Activated CD8-positive, alpha-beta memory T cell treated with anti-CD3 and anti-CD28 coated beads, Interleukin-2, amount 10 ng/mL, durations not matched to agents 7 days and 5 days (primary cell): ENCODE measurements around the gene NXPH4. TPM values are rescaled to one million over a fixed set of nuclear protein-coding genes. Genes with fewer than 3 reads are reported as not detected.

ENCODE experiments used
- ATAC-seq: fragments of 150-1000 bp; cut with Tn5 transposase; one replicate; pipeline ENCODE4 v1.10.0; 2021; ENCODE audit warnings: moderate library complexity
- CTCF ChIA-PET: fragments of 350-600 bp; sonication (Branson Sonifier 250); formaldehyde crosslinking; loops from one replicate; lab custom pipeline; 2021; ENCODE audit warnings: antibody characterized with exemption; lab: Charles Lee
- DNase-seq: peaks from one replicate; pipeline ENCODE4 v3.0.0-alpha.2; 2020
- H3K27ac Mint-ChIP-seq: one replicate; pipeline ENCODE4 v1.8.0; 2021; ENCODE audit warnings: mild to moderate bottlenecking, mixed read lengths
- H3K27me3 Mint-ChIP-seq: one replicate; pipeline ENCODE4 v1.8.0; 2021; ENCODE audit warnings: mixed read lengths
- H3K36me3 Mint-ChIP-seq: one replicate; pipeline ENCODE4 v1.8.0; 2021; ENCODE audit warnings: mild to moderate bottlenecking, mixed read lengths
- H3K4me1 Mint-ChIP-seq: one replicate; pipeline ENCODE4 v1.8.0; 2021; ENCODE audit warnings: mixed read lengths
- H3K4me3 Mint-ChIP-seq: one replicate; pipeline ENCODE4 v1.8.0; 2021; ENCODE audit warnings: mild to moderate bottlenecking, moderate library complexity, mixed read lengths
- H3K9me3 Mint-ChIP-seq: one replicate; pipeline ENCODE4 v1.8.0; 2022; ENCODE audit warnings: low read depth, mixed read lengths
- total RNA-seq, 2 experiments: library from RNA; stranded (reverse); gene quantifications; one replicate each; pipeline ENCODE4 v1.2.3, GENCODE V29; 2021

The NXPH4 gene
- under 1 TPM; 0.58 to 0.68 TPM for total RNA-seq

GRCh38 chr12:57216014-57216911, at the start of gene NXPH4:
NXPH4 (plus strand) TSS chr12:57216794; CDS start chr12:57216970, 176 bp downstream.
- Mint-ChIP-seq H3K9me3 (no peaks in the 10 kb centered on the region), H3K27ac (no peak within 1 kb of the TSS), H3K4me1 (peaks cover 35% of the 10 kb centered on the region), H3K27me3 (peaks cover 67% of the 10 kb centered on the region), H3K36me3 (no peaks in the 10 kb centered on the region), H3K4me3 (peak within 1 kb of the TSS; percentile 52)
- CTCF ChIA-PET, result interaction anchor here (0.7 to 15.4 kb wide), 3 partner anchors 11 to 104 kb away, joined by 3 to 647 read pairs (median 248); partner anchors contain the start of genes SHMT2, STAC3 and STAT6
- peak; percentile 52 for DNase-seq
- ATAC-seq, result peak; percentile 34

- no peaks in the 10 kb centered on the region for H3K36me3 Mint-ChIP-seq
- H3K9me3 Mint-ChIP-seq, result no peaks in the 10 kb centered on the region
- H3K27me3 Mint-ChIP-seq, result no peaks in the 10 kb centered on the region
- CTCF ChIA-PET, result interaction anchor here (1.2 kb wide), 1 partner anchor 16 kb away, joined by 3 read pairs; no protein-coding TSS in a partner anchor
- no peak overlapping the region for H3K27ac Mint-ChIP-seq
- H3K4me1 Mint-ChIP-seq, result no peaks in the 10 kb centered on the region
- no peak for DNase-seq
- peak; percentile 46 for ATAC-seq
- no peak overlapping the region for H3K4me3 Mint-ChIP-seq
Observed at GRCh38 chr12:57166971-57167371, 49.6 kb upstream of the NXPH4 start.

GRCh38 chr12:57168058-57168457, 48.5 kb upstream of the NXPH4 start:
- DNase-seq (no peak), ATAC-seq (no peak)
- H3K36me3 Mint-ChIP-seq, result no peaks in the 10 kb centered on the region
- CTCF ChIA-PET, result interaction anchor here (1.3 kb wide), 1 partner anchor 44 kb away, joined by 3 read pairs; no protein-coding TSS in a partner anchor
- no peak overlapping the region for H3K27ac Mint-ChIP-seq
- H3K9me3 Mint-ChIP-seq, result no peaks in the 10 kb centered on the region
- no peaks in the 10 kb centered on the region for H3K4me1 Mint-ChIP-seq
- H3K4me3 Mint-ChIP-seq, result no peak overlapping the region
- no peaks in the 10 kb centered on the region for H3K27me3 Mint-ChIP-seq

- H3K27ac Mint-ChIP-seq, result no peak overlapping the region
- no peaks in the 10 kb centered on the region for H3K4me1 Mint-ChIP-seq
- no peaks in the 10 kb centered on the region for H3K9me3 Mint-ChIP-seq
- CTCF ChIA-PET, result interaction anchor here (1.3 kb wide), 1 partner anchor 163 kb away, joined by 3 read pairs; the partner anchor contains the start of gene ZBTB39
- no peaks in the 10 kb centered on the region for H3K27me3 Mint-ChIP-seq
- H3K4me3 Mint-ChIP-seq, result no peak overlapping the region
- H3K36me3 Mint-ChIP-seq, result no peaks in the 10 kb centered on the region
- ATAC-seq (no peak), DNase-seq (no peak)
Observed at GRCh38 chr12:57169046-57169795, 47.4 kb upstream of the NXPH4 start.

- CTCF ChIA-PET, result interaction anchor here (1.3 kb wide), 1 partner anchor 164 kb away, joined by 3 read pairs; the partner anchor contains the start of gene ZBTB39
- no peaks in the 10 kb centered on the region for H3K4me1 Mint-ChIP-seq
- no peak for ATAC-seq
- no peak overlapping the region for H3K27ac Mint-ChIP-seq
- no peak for DNase-seq
- H3K4me3 Mint-ChIP-seq, result no peak overlapping the region
- H3K27me3 Mint-ChIP-seq, result no peaks in the 10 kb centered on the region
- no peaks in the 10 kb centered on the region for H3K9me3 Mint-ChIP-seq
- H3K36me3 Mint-ChIP-seq, result no peaks in the 10 kb centered on the region
Observed at GRCh38 chr12:57169969-57170368, 46.6 kb upstream of the NXPH4 start.

GRCh38 chr12:57170408-57170807, 46.2 kb upstream of the NXPH4 start:
- no peaks in the 10 kb centered on the region for H3K9me3 Mint-ChIP-seq
- H3K4me3 Mint-ChIP-seq, result no peak overlapping the region
- H3K27ac Mint-ChIP-seq, result no peak overlapping the region
- CTCF ChIA-PET, result interaction anchor here (0.8 kb wide), 2 partner anchors 13 to 46 kb away, joined by 3 to 4 read pairs; no protein-coding TSS in a partner anchor
- H3K4me1 Mint-ChIP-seq, result no peaks in the 10 kb centered on the region
- no peak for ATAC-seq
- no peaks in the 10 kb centered on the region for H3K27me3 Mint-ChIP-seq
- no peaks in the 10 kb centered on the region for H3K36me3 Mint-ChIP-seq
- DNase-seq, result no peak

- Mint-ChIP-seq H3K4me3 (no peak overlapping the region), H3K9me3 (no peaks in the 10 kb centered on the region), H3K36me3 (no peaks in the 10 kb centered on the region), H3K27me3 (no peaks in the 10 kb centered on the region), H3K27ac (no peak overlapping the region), H3K4me1 (no peaks in the 10 kb centered on the region)
- no peak for ATAC-seq
- DNase-seq, result no peak
- CTCF ChIA-PET, result interaction anchor here (0.8 kb wide), 2 partner anchors 12 to 47 kb away, joined by 3 to 4 read pairs; no protein-coding TSS in a partner anchor
Observed at GRCh38 chr12:57170927-57171326, 45.7 kb upstream of the NXPH4 start.

GRCh38 chr12:57171668-57172067, 44.9 kb upstream of the NXPH4 start:
- DNase-seq, result no peak
- CTCF ChIA-PET, result interaction anchor here (1.6 to 5.8 kb wide), 2 partner anchors 13 to 46 kb away, joined by 4 to 88 read pairs; partner anchors contain the start of gene LRP1

GRCh38 chr12:57173089-57173488, 43.5 kb upstream of the NXPH4 start:
- peak; percentile 47 for DNase-seq
- no peak overlapping the region for H3K27ac Mint-ChIP-seq

More at GRCh38 chr12:57171668-57172067, 44.9 kb upstream of the NXPH4 start:
- Mint-ChIP-seq H3K36me3 (no peaks in the 10 kb centered on the region), H3K4me1 (no peaks in the 10 kb centered on the region), H3K4me3 (no peak overlapping the region), H3K27me3 (no peaks in the 10 kb centered on the region), H3K9me3 (no peaks in the 10 kb centered on the region), H3K27ac (no peak overlapping the region)
- ATAC-seq, result no peak

GRCh38 chr12:57173683-57174082, 42.9 kb upstream of the NXPH4 start:
- DNase-seq, result no peak

More at GRCh38 chr12:57173089-57173488, 43.5 kb upstream of the NXPH4 start:
- no peaks in the 10 kb centered on the region for H3K9me3 Mint-ChIP-seq
- H3K4me1 Mint-ChIP-seq, result no peaks in the 10 kb centered on the region
- no peaks in the 10 kb centered on the region for H3K36me3 Mint-ChIP-seq
- no peak overlapping the region for H3K4me3 Mint-ChIP-seq
- H3K27me3 Mint-ChIP-seq, result no peaks in the 10 kb centered on the region
- CTCF ChIA-PET, result interaction anchor here (0.7 to 5.8 kb wide), 9 partner anchors 10 to 95 kb away, joined by 3 to 88 read pairs (median 3); partner anchors contain the start of genes LRP1, NEMP1 and STAT6
- ATAC-seq, result peak; percentile 40

GRCh38 chr12:57175428-57176138, 41.0 kb upstream of the NXPH4 start:
- H3K27ac Mint-ChIP-seq, result no peak overlapping the region
- no peaks in the 10 kb centered on the region for H3K9me3 Mint-ChIP-seq
- CTCF ChIA-PET, result interaction anchor here (0.7 to 5.8 kb wide), 9 partner anchors 11 to 174 kb away, joined by 3 to 88 read pairs (median 4); partner anchors contain the start of genes LRP1 and STAT6
- no peaks in the 10 kb centered on the region for H3K4me1 Mint-ChIP-seq
- H3K27me3 Mint-ChIP-seq, result no peaks in the 10 kb centered on the region
- H3K4me3 Mint-ChIP-seq, result no peak overlapping the region
- ATAC-seq (no peak), DNase-seq (peak; percentile 52)
- no peaks in the 10 kb centered on the region for H3K36me3 Mint-ChIP-seq

More at GRCh38 chr12:57173683-57174082, 42.9 kb upstream of the NXPH4 start:
- CTCF ChIA-PET, result interaction anchor here (0.7 to 5.8 kb wide), 9 partner anchors 9 to 104 kb away, joined by 3 to 88 read pairs (median 3); partner anchors contain the start of genes LRP1, NEMP1 and STAT6
- Mint-ChIP-seq H3K4me3 (no peak overlapping the region), H3K27me3 (no peaks in the 10 kb centered on the region), H3K27ac (no peak overlapping the region), H3K9me3 (no peaks in the 10 kb centered on the region), H3K36me3 (no peaks in the 10 kb centered on the region), H3K4me1 (no peaks in the 10 kb centered on the region)
- ATAC-seq, result no peak

- Mint-ChIP-seq H3K4me1 (no peaks in the 10 kb centered on the region), H3K36me3 (no peaks in the 10 kb centered on the region), H3K27me3 (no peaks in the 10 kb centered on the region), H3K9me3 (no peaks in the 10 kb centered on the region), H3K4me3 (no peak overlapping the region), H3K27ac (no peak overlapping the region)
- ATAC-seq (no peak), DNase-seq (no peak)
- CTCF ChIA-PET, result interaction anchor here (0.7 to 5.8 kb wide), 8 partner anchors 10 to 175 kb away, joined by 3 to 88 read pairs (median 4); partner anchors contain the start of genes LRP1 and STAT6
Observed at GRCh38 chr12:57176139-57176477, 40.5 kb upstream of the NXPH4 start.
